HL-60 (cell line): ENCODE results near the gene TANGO2.

ENCODE experiments used
- DNase-seq, 2 experiments: peaks; one replicate each; pipeline ENCODE4 v3.0.0-alpha.2; 2010 to 2020; ENCODE audit warnings: low read depth in 1 of 2, low spot score in 1 of 2
- H3K27ac ChIP-seq: fragments of 250-450 bp; sonication (Bioruptor Pico); replicated peaks from 2 replicates; pipeline ENCODE4 v1.5.1; 2020; ENCODE audit warnings: mild to moderate bottlenecking, moderate library complexity
- H3K27me3 ChIP-seq: fragments of 250-450 bp; sonication (Bioruptor Pico); 2 replicates; pipeline ENCODE4 v1.5.1; 2021; ENCODE audit warnings: mild to moderate bottlenecking, moderate library complexity; ENCODE audit not compliant: insufficient read depth, poor library complexity, severe bottlenecking
- H3K4me3 ChIP-seq: replicated peaks from 2 replicates; pipeline ENCODE4 v1.5.1; 2011; ENCODE audit warnings: mild to moderate bottlenecking, control low read depth, low read length; ENCODE audit not compliant: insufficient read depth
- GABPA ChIP-seq: IDR thresholded peaks from 2 replicates; pipeline ENCODE4 v1.6.1; 2012; ENCODE audit warnings: low read depth
- POLR2AphosphoS5 ChIP-seq: IDR thresholded peaks from 2 replicates; pipeline ENCODE4 v1.6.1; 2012; ENCODE audit warnings: low read depth
- SPI1 ChIP-seq: IDR thresholded peaks from 2 replicates; pipeline ENCODE4 v1.6.1; 2012; ENCODE audit warnings: low read depth, mild to moderate bottlenecking, borderline replicate concordance
- TF ChIP-seq, protein P1 (sequence below): IDR thresholded peaks from one replicate; pipeline ENCODE4 v1.5.1; 2011; ENCODE audit warnings: low read length, control low read depth, inconsistent platforms; ENCODE audit not compliant: insufficient read depth
- TF ChIP-seq, protein P2 (sequence below): IDR thresholded peaks from 2 replicates; pipeline ENCODE4 v1.6.1; 2012; ENCODE audit warnings: low read depth; ENCODE audit not compliant: insufficient replicate concordance

TANGO2 gene

DNA sequence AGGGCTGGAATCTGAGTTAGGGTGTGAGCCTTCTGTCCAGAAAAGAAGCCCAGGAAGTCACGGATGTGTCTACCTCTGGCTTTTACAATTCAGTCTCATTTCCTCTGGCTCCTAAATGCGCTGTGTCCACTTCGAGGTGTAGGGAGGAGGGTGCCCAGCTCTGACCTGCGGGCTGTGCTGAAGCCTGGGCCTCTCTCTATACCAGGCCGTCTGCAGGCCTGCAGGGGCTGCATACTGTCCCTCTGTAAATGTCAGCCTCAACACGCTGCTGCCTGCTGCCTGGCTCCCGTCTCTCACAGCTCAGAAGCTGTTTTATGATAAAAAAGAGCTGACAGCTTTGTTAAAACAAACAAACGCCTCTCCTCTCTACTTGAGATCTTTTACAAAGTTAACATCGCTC lies 18.8 kb upstream of the TANGO2 start:
- Histone ChIP-seq H3K27me3 (no peaks in the 10 kb centered on the region), H3K27ac (no peak overlapping the region), H3K4me3 (no peak overlapping the region)
- TF ChIP-seq, protein P1, sequence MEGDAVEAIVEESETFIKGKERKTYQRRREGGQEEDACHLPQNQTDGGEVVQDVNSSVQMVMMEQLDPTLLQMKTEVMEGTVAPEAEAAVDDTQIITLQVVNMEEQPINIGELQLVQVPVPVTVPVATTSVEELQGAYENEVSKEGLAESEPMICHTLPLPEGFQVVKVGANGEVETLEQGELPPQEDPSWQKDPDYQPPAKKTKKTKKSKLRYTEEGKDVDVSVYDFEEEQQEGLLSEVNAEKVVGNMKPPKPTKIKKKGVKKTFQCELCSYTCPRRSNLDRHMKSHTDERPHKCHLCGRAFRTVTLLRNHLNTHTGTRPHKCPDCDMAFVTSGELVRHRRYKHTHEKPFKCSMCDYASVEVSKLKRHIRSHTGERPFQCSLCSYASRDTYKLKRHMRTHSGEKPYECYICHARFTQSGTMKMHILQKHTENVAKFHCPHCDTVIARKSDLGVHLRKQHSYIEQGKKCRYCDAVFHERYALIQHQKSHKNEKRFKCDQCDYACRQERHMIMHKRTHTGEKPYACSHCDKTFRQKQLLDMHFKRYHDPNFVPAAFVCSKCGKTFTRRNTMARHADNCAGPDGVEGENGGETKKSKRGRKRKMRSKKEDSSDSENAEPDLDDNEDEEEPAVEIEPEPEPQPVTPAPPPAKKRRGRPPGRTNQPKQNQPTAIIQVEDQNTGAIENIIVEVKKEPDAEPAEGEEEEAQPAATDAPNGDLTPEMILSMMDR, result no peak
- no peak for TF ChIP-seq POLR2AphosphoS5
- TF ChIP-seq SPI1, result no peak
- no peak for TF ChIP-seq GABPA
- TF ChIP-seq, protein P2, sequence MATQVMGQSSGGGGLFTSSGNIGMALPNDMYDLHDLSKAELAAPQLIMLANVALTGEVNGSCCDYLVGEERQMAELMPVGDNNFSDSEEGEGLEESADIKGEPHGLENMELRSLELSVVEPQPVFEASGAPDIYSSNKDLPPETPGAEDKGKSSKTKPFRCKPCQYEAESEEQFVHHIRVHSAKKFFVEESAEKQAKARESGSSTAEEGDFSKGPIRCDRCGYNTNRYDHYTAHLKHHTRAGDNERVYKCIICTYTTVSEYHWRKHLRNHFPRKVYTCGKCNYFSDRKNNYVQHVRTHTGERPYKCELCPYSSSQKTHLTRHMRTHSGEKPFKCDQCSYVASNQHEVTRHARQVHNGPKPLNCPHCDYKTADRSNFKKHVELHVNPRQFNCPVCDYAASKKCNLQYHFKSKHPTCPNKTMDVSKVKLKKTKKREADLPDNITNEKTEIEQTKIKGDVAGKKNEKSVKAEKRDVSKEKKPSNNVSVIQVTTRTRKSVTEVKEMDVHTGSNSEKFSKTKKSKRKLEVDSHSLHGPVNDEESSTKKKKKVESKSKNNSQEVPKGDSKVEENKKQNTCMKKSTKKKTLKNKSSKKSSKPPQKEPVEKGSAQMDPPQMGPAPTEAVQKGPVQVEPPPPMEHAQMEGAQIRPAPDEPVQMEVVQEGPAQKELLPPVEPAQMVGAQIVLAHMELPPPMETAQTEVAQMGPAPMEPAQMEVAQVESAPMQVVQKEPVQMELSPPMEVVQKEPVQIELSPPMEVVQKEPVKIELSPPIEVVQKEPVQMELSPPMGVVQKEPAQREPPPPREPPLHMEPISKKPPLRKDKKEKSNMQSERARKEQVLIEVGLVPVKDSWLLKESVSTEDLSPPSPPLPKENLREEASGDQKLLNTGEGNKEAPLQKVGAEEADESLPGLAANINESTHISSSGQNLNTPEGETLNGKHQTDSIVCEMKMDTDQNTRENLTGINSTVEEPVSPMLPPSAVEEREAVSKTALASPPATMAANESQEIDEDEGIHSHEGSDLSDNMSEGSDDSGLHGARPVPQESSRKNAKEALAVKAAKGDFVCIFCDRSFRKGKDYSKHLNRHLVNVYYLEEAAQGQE, result no peak
- DNase-seq, result no peak

DNA sequence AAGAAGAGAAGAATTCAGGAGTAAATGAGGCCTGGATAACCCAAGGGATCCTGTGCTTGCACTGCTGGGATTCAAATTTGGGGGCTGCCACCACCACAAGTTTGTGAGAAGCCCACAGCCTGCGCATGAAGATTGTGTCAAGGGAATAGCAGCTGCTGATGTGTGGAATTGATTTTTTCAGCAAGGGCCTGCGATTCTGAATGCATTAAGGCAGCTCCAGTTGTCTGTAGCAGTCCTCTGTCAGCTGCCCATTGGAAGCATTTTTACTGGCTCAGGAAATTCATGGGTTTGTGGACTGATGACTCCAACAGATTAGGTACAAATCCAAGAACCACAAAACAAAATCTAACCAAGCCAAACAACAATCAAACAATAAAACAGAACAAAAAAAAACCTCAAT lies 18.3 kb upstream of the TANGO2 start:
- Histone ChIP-seq H3K27ac (no peak overlapping the region), H3K4me3 (no peak overlapping the region), H3K27me3 (no peaks in the 10 kb centered on the region)
- no peak for TF ChIP-seq SPI1
- TF ChIP-seq POLR2AphosphoS5, result no peak
- TF ChIP-seq, protein P2, result no peak
- TF ChIP-seq, protein P1, result no peak
- TF ChIP-seq GABPA, result no peak
- no peak for DNase-seq

DNA sequence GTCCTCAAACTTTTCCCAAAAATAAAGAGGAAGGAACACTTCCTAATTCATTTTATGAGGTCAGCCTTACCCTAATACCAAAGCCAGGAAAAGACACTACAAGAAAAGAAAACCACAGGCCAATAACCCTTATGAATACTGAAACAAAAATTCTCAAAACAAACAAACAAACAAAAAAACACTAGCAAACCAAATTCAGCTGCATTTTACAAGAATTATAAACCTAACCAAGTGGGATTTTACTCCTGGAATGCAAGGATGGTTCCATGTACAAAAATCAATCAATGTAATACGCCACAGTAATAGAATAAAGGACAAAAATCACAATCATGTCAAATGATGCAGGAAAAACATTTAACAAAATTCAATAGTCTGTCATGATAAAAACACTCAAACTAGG lies 17.6 kb upstream of the TANGO2 start:
- no peak overlapping the region for H3K27ac ChIP-seq
- TF ChIP-seq, protein P2, result no peak
- TF ChIP-seq POLR2AphosphoS5 (no peak), GABPA (no peak), SPI1 (no peak)
- TF ChIP-seq, protein P1, result no peak
- DNase-seq, result no peak

More for the DNA sequence above, 17.6 kb upstream of the TANGO2 start:
- Histone ChIP-seq H3K4me3 (no peak overlapping the region), H3K27me3 (no peaks in the 10 kb centered on the region)
